CD4-positive, alpha-beta T cell treated with Interleukin-21 for 1 hour (primary cell): ENCODE results near the gene HSPA4.

Source experiments
- DNase-seq: peaks from one replicate; pipeline ENCODE4 v3.0.0-alpha.2; 2020

HSPA4 gene

GRCh38 chr5:133106761-133107572 is 55.2 kb downstream of the HSPA4 start:
- DNase-seq: no peak

- no peak for DNase-seq
These were observed 56.7 kb downstream of the HSPA4 start for GRCh38 chr5:133108481-133108921.

- DNase-seq: no peak
These were observed 58.1 kb downstream of the HSPA4 start for GRCh38 chr5:133109655-133110483.

- DNase-seq: no peak
These were observed 58.9 kb downstream of the HSPA4 start for GRCh38 chr5:133110709-133111108.

GRCh38 chr5:133111299-133111698 is 59.5 kb downstream of the HSPA4 start:
- peak; percentile 75 for DNase-seq

GRCh38 chr5:133112026-133112660 is 60.3 kb downstream of the HSPA4 start:
- DNase-seq: no peak

GRCh38 chr5:133113331-133114061 is 61.7 kb downstream of the HSPA4 start:
- DNase-seq: no peak

GRCh38 chr5:133114166-133114932 is 62.5 kb downstream of the HSPA4 start:
- no peak for DNase-seq

- no peak for DNase-seq
These were observed 63.1 kb downstream of the HSPA4 start for GRCh38 chr5:133114933-133115310.

GRCh38 chr5:133116601-133117000 is 64.8 kb downstream of the HSPA4 start:
- no peak for DNase-seq

- no peak for DNase-seq
These were observed 65.5 kb downstream of the HSPA4 start for GRCh38 chr5:133117166-133117911.

GRCh38 chr5:133117912-133118445 is 66.2 kb downstream of the HSPA4 start:
- DNase-seq: no peak

GRCh38 chr5:133118741-133119140 is 66.9 kb downstream of the HSPA4 start:
- DNase-seq: no peak

- DNase-seq: no peak
These were observed 67.5 kb downstream of the HSPA4 start for GRCh38 chr5:133119233-133119711.

- DNase-seq: no peak
These were observed 68.4 kb downstream of the HSPA4 start for GRCh38 chr5:133120156-133120750.

GRCh38 chr5:133121080-133121479 is 69.3 kb downstream of the HSPA4 start:
- no peak for DNase-seq

GRCh38 chr5:133121611-133122150 is 69.9 kb downstream of the HSPA4 start:
- no peak for DNase-seq

- no peak for DNase-seq
These were observed 70.9 kb downstream of the HSPA4 start for GRCh38 chr5:133122711-133123110.

GRCh38 chr5:133123297-133123696 is 71.5 kb downstream of the HSPA4 start:
- no peak for DNase-seq

- no peak for DNase-seq
These were observed 73.1 kb downstream of the HSPA4 start for GRCh38 chr5:133124891-133125290.
